Smooth muscle cell (in vitro differentiated cells): Measurements from ENCODE around the gene HDGF. TPM values are rescaled to one million over a fixed set of nuclear protein-coding genes. Genes with fewer than 3 reads are reported as not detected.
"Not testable (repeated sequence)": the region's sequence is repeated elsewhere in the genome, so short reads cannot be mapped to it uniquely, and the experiment has no call there.

Experiments used
- DNase-seq: peaks from one replicate; lab custom pipeline; 2025; ENCODE audit not compliant: unreplicated experiment; lab: John Stamatoyannopoulos, UW
- H2AFZ ChIP-seq: fragments of 200-600 bp; sonication (generic); 2 replicates; pipeline ENCODE4 v1.6.0; 2016; ENCODE audit warnings: antibody characterized with exemption, low read depth, mild to moderate bottlenecking
- H3F3A ChIP-seq: fragments of 200-600 bp; sonication (generic); 2 replicates; pipeline ENCODE4 v1.6.0; 2017; ENCODE audit warnings: antibody characterized with exemption, low read depth
- H3K27ac ChIP-seq: fragments of 200-600 bp; sonication (generic); 2 replicates; pipeline ENCODE4 v1.5.1; 2016; ENCODE audit warnings: low read depth, mild to moderate bottlenecking
- H3K27me3 ChIP-seq: fragments of 200-600 bp; sonication (generic); 2 replicates; pipeline ENCODE4 v1.6.1; 2016; ENCODE audit warnings: low read depth, mild to moderate bottlenecking
- H3K36me3 ChIP-seq: fragments of 200-600 bp; sonication (generic); 2 replicates; pipeline ENCODE4 v1.5.1; 2016; ENCODE audit warnings: low read depth
- H3K4me1 ChIP-seq: fragments of 200-600 bp; sonication (generic); 2 replicates; pipeline ENCODE4 v1.5.1; 2016; ENCODE audit warnings: low read depth
- H3K4me2 ChIP-seq: fragments of 200-600 bp; sonication (generic); 2 replicates; pipeline ENCODE4 v1.6.0; 2016; ENCODE audit warnings: mild to moderate bottlenecking
- H3K4me3 ChIP-seq: fragments of 200-600 bp; sonication (generic); 2 replicates; pipeline ENCODE4 v1.5.1; 2016; ENCODE audit warnings: mild to moderate bottlenecking
- H3K79me2 ChIP-seq: fragments of 200-600 bp; sonication (generic); 2 replicates; pipeline ENCODE4 v1.6.0; 2016; ENCODE audit warnings: low read depth, mild to moderate bottlenecking
- H3K9ac ChIP-seq: fragments of 200-600 bp; sonication (generic); 2 replicates; pipeline ENCODE4 v1.6.0; 2016; ENCODE audit warnings: low read depth
- H3K9me3 ChIP-seq: fragments of 200-600 bp; sonication (generic); replicated peaks from 2 replicates; pipeline ENCODE4 v1.5.1; 2016; ENCODE audit warnings: low read depth
- H4K20me1 ChIP-seq: fragments of 200-600 bp; sonication (generic); 2 replicates; pipeline ENCODE4 v1.6.0; 2016; ENCODE audit warnings: low read depth
- CTCF ChIP-seq: fragments of 200-600 bp; sonication (generic); IDR thresholded peaks from 2 replicates; pipeline ENCODE4 v1.5.1; 2017; ENCODE audit warnings: borderline replicate concordance, mild to moderate bottlenecking, antibody characterized with exemption; ENCODE audit not compliant: insufficient read depth, poor library complexity, severe bottlenecking
- WGBS: methylation state at CpG from one replicate; pipeline ENCODE4 v1.1.7; 2016; ENCODE audit warnings: low lambda C conversion rate; 5-methylcytosine and 5-hydroxymethylcytosine counted together
- polyA plus RNA-seq: library from polyadenylated mRNA; unstranded; fragments of >200 nt; fragmentation: Nextera tagmentation; extraction: Ambion mirVana; gene quantifications from 2 replicates; pipeline ENCODE4 v1.2.1, GENCODE V29; 2016
- total RNA-seq: library from RNA; depleted of rRNA; stranded (reverse); fragments of >200 nt; gene quantifications from 2 replicates; pipeline ENCODE4 v1.2.3, GENCODE V29; 2014

The HDGF gene
- total and polyA plus RNA-seq, 2 experiments from 2014 or later, result 88.4 to 109 TPM

GRCh38 chr1:156765666-156766065 lies 14.2 kb upstream of the HDGF start:
- H3K4me2 ChIP-seq, result no peak overlapping the region
- DNase-seq, result no peak
- no peaks in the 10 kb centered on the region for H3K36me3 ChIP-seq
- H3K9me3 ChIP-seq, result no peaks in the 10 kb centered on the region
- peak overlapping the region; percentile 86 for H3K4me3 ChIP-seq
- H3K4me1 ChIP-seq, result peaks cover 14% of the 10 kb centered on the region
- H2AFZ ChIP-seq, result no peak overlapping the region
- no peak overlapping the region for H3K9ac ChIP-seq
- peaks cover 32% of the 10 kb centered on the region for H3K79me2 ChIP-seq
- peaks cover 26% of the 10 kb centered on the region for H4K20me1 ChIP-seq
- no peak for TF ChIP-seq CTCF
- peaks cover 6% of the 10 kb centered on the region for H3F3A ChIP-seq
- H3K27ac ChIP-seq, result peak overlapping the region; percentile 42
- no peaks in the 10 kb centered on the region for H3K27me3 ChIP-seq
- WGBS, result 97% methylated on average over 5 of the region's 5 CpGs

- not testable (repeated sequence) for H3K36me3 ChIP-seq, H3K27ac ChIP-seq, H3K9ac ChIP-seq, DNase-seq, H3F3A ChIP-seq, H3K4me3 ChIP-seq, H2AFZ ChIP-seq, H3K27me3 ChIP-seq, H3K4me2 ChIP-seq, H3K9me3 ChIP-seq
- Histone ChIP-seq H4K20me1 (peaks cover 21% of the 10 kb centered on the region), H3K79me2 (peaks cover 27% of the 10 kb centered on the region), H3K4me1 (peaks cover 13% of the 10 kb centered on the region)
- WGBS, result 98% methylated on average over 11 of the region's 15 CpGs
Observed at GRCh38 chr1:156765136-156765535, 13.7 kb upstream of the HDGF start.

GRCh38 chr1:156760796-156761104 lies 9.3 kb upstream of the HDGF start:
- H3K79me2 ChIP-seq, result no peaks in the 10 kb centered on the region
- no peaks in the 10 kb centered on the region for H3K4me1 ChIP-seq
- H3K36me3 ChIP-seq, result no peaks in the 10 kb centered on the region
- TF ChIP-seq CTCF, result no peak
- H3K27me3 ChIP-seq, result no peaks in the 10 kb centered on the region
- no peak overlapping the region for H3K27ac ChIP-seq
- H3K9me3 ChIP-seq, result no peaks in the 10 kb centered on the region
- H3K4me3 ChIP-seq, result no peak overlapping the region
- H3K9ac ChIP-seq, result no peak overlapping the region
- H3F3A ChIP-seq, result no peaks in the 10 kb centered on the region
- H2AFZ ChIP-seq, result no peak overlapping the region
- WGBS, result 95% methylated on average over 4 of the region's 4 CpGs
- no peak for DNase-seq
- H4K20me1 ChIP-seq, result no peaks in the 10 kb centered on the region
- no peak overlapping the region for H3K4me2 ChIP-seq

GRCh38 chr1:156760092-156760795 lies 8.8 kb upstream of the HDGF start:
- Histone ChIP-seq H3K9ac (no peak overlapping the region), H3K27ac (no peak overlapping the region), H3K36me3 (no peaks in the 10 kb centered on the region), H3K4me3 (no peak overlapping the region), H2AFZ (no peak overlapping the region), H3K9me3 (no peaks in the 10 kb centered on the region), H4K20me1 (no peaks in the 10 kb centered on the region), H3K4me2 (no peak overlapping the region), H3K4me1 (no peaks in the 10 kb centered on the region), H3F3A (no peaks in the 10 kb centered on the region), H3K79me2 (no peaks in the 10 kb centered on the region), H3K27me3 (no peaks in the 10 kb centered on the region)
- TF ChIP-seq CTCF, result no peak
- 80% methylated on average over 6 of the region's 6 CpGs for WGBS
- no peak for DNase-seq

- not testable (repeated sequence) for H3K79me2 ChIP-seq, H3F3A ChIP-seq, H3K36me3 ChIP-seq, H3K9ac ChIP-seq, H3K4me1 ChIP-seq, H2AFZ ChIP-seq, H4K20me1 ChIP-seq, H3K4me3 ChIP-seq, H3K27ac ChIP-seq, H3K4me2 ChIP-seq, DNase-seq, H3K9me3 ChIP-seq, H3K27me3 ChIP-seq
- 96% methylated on average over 10 of the region's 10 CpGs for WGBS
Observed at GRCh38 chr1:156757572-156758253, 6.2 kb upstream of the HDGF start.
